Activated CD4-positive, alpha-beta T cell treated with anti-CD3 and anti-CD28 coated beads, Interleukin-2, amount 50 U/mL, for 16 hours (primary cell): ENCODE results near the gene SLC30A3.
"Not testable (repeated sequence)": the region's sequence is repeated elsewhere in the genome, so short reads cannot be mapped to it uniquely, and the experiment has no call there.

Source experiments
- DNase-seq: peaks from one replicate; pipeline ENCODE4 v3.0.0-alpha.2; 2020

The SLC30A3 gene

GRCh38 chr2:27262379-27263286 is at the start of gene SLC30A3:
Gene SLC30A3 (minus strand): TSS chr2:27263047. CDS start chr2:27262906, 141 bp downstream.
- DNase-seq: peak; percentile 64

GRCh38 chr2:27312152-27312551 is 49.3 kb upstream of the SLC30A3 start:
- no peak for DNase-seq

- DNase-seq: no peak
Measured at GRCh38 chr2:27309651-27310050, 46.8 kb upstream of the SLC30A3 start.

- DNase-seq: no peak
Measured at GRCh38 chr2:27308359-27308881, 45.6 kb upstream of the SLC30A3 start, which contains the start of gene UCN. Gene UCN (minus strand): TSS chr2:27308445. CDS start chr2:27307895, 550 bp downstream.

GRCh38 chr2:27307545-27308358 is 44.9 kb upstream of the SLC30A3 start:
- no peak for DNase-seq

- DNase-seq: no peak
Measured at GRCh38 chr2:27307287-27307544, 44.4 kb upstream of the SLC30A3 start.

- no peak for DNase-seq
Measured at GRCh38 chr2:27306573-27307286, 43.9 kb upstream of the SLC30A3 start.

- no peak for DNase-seq
Measured at GRCh38 chr2:27306136-27306535, 43.3 kb upstream of the SLC30A3 start.

GRCh38 chr2:27305516-27305915 is 42.7 kb upstream of the SLC30A3 start:
- DNase-seq: no peak

GRCh38 chr2:27304488-27305240 is 41.8 kb upstream of the SLC30A3 start:
- no peak for DNase-seq

- peak; percentile 73 for DNase-seq
Measured at GRCh38 chr2:27303093-27304025, 40.5 kb upstream of the SLC30A3 start.

GRCh38 chr2:27300606-27301005 is 37.8 kb upstream of the SLC30A3 start:
- DNase-seq: not testable (repeated sequence)

- DNase-seq: no peak
Measured at GRCh38 chr2:27298391-27299080, 35.7 kb upstream of the SLC30A3 start.

- DNase-seq: no peak
Measured at GRCh38 chr2:27297195-27297594, 34.3 kb upstream of the SLC30A3 start.

- no peak for DNase-seq
Measured at GRCh38 chr2:27296481-27296880, 33.6 kb upstream of the SLC30A3 start.

GRCh38 chr2:27294928-27295327 is 32.1 kb upstream of the SLC30A3 start:
- DNase-seq: no peak

GRCh38 chr2:27291865-27292264 is 29.0 kb upstream of the SLC30A3 start:
- no peak for DNase-seq

- DNase-seq: no peak
Measured at GRCh38 chr2:27290549-27290948, 27.7 kb upstream of the SLC30A3 start.

- DNase-seq: no peak
Measured at GRCh38 chr2:27288610-27289009, 25.8 kb upstream of the SLC30A3 start.

GRCh38 chr2:27285481-27285880 is 22.6 kb upstream of the SLC30A3 start:
- no peak for DNase-seq
